GM10266 (cell line): ENCODE data around the gene RDH11.

Experiments
- DNase-seq: peaks from one replicate; pipeline ENCODE4 v3.0.0; 2012; ENCODE audit errors: extremely low spot score
- CTCF ChIP-seq: IDR thresholded peaks from 2 replicates; pipeline ENCODE4 v1.5.1; 2012; ENCODE audit warnings: mild to moderate bottlenecking, low read depth; ENCODE audit not compliant: control insufficient read depth, insufficient read depth; ENCODE audit errors: missing control alignments

The RDH11 gene

DNA sequence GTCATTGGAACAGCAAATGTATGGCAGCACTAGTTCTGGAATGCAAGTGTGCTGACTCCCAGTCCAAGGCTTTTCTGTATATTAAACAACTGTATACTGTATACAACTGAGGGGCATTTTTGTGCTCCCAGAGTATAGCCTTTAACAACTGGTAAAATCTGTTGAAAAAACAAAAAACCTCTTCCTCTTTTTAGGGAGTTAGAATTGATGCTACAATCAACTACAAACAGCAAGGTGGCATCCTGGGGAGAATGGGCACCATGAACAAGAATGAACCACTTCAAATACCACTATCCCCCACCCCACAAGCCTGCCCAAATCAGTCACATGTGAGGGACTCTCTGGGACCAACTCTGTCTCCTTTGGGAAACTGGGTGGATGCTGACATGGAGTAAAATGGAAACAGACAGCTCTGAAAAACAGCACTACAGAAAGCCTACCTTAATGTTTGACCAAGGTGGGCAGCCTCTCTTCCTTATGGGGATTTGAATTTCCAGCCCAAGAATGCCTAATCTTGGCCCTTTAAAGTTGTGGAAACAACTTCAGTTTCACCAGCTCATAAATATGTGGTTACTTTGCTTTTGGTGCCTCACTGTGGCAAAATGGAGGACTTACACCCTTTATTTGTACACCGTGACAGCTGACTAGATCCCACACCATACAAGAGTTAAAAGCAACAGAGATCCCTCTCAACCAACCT is 28.7 kb downstream of the RDH11 start:
- DNase-seq, result peak; percentile 64
- peak; percentile 66 for TF ChIP-seq CTCF

DNA sequence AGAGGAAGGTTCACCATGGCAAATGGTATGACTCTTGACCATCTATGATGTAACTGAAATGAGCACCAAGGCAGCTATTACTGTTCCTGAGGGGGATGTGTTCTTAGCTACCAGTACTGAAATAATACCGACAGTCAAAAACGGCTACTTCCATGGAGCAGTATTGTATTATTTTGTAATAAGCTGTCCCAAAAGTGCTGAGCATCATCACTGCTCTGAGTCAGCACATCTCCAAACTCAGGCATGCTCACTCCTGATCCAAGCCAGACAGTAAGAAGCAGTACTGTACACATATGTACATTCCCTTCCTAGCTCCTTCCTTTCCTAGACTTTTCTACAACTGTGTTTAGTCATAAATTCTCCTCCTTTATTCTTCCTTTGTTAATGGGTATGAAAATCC is 29.7 kb downstream of the RDH11 start:
- no peak for TF ChIP-seq CTCF
- no peak for DNase-seq

- TF ChIP-seq CTCF, result no peak
These were observed 31.9 kb downstream of the RDH11 start for GRCh38 chr14:67663633-67664032.

DNA sequence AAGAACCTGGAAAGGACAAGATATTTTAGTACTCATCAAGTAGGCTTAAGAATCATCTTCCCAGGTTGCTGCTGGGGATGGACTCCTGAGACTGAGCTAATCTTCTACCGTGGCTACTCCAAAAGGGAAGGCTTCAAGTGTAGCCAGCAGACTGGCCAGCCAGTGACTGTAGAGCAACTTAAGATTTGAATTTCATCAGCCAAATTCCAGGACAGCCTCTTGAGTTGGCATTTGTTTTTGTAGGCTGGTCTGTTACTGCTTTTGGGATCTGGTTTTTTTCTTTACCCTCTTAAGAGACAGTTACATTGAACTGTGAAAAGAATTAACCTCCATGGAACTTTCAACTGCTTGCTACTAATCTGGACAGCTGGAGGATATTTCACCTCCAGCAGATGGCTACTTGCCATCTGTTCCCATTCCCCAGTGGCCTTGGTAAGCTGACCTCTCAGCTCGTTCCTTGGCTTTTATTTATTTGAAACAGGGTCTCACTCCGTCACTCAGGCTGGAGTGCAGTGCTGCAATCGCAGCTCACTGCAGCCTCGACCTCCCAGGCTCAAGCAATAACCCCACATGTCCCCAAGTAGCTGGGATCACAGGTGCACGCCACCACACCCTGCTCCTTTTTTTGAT is 41.8 kb downstream of the RDH11 start:
- TF ChIP-seq CTCF, result no peak
- no peak for DNase-seq

More at GRCh38 chr14:67663633-67664032, 31.9 kb downstream of the RDH11 start:
- no peak for DNase-seq

- no peak for DNase-seq
- no peak for TF ChIP-seq CTCF
These were observed 43.4 kb downstream of the RDH11 start for GRCh38 chr14:67652189-67652588.

DNA sequence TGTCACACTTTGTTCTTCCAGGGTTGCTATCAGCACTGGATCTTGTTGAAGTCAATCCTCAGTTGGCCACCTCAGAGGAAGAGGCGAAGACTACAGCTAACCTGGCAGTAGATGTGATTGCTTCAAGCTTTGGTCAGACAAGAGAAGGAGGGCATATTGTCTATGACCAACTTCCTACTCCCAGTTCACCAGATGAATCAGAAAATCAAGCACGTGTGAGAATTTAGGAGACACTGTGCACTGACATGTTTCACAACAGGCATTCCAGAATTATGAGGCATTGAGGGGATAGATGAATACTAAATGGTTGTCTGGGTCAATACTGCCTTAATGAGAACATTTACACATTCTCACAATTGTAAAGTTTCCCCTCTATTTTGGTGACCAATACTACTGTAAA is 44.9 kb downstream of the RDH11 start:
- no peak for TF ChIP-seq CTCF
- DNase-seq, result no peak

GRCh38 chr14:67650151-67650550 is 45.4 kb downstream of the RDH11 start:
- DNase-seq, result no peak

More at GRCh38 chr14:67650151-67650550, 45.4 kb downstream of the RDH11 start:
- no peak for TF ChIP-seq CTCF
